Neural cell (in vitro differentiated cells): ENCODE data around the gene LCE3A.

ENCODE experiments used
- EP300 ChIP-seq: fragments of 450-650 bp; conservative IDR thresholded peaks from 2 replicates; pipeline ENCODE4 v1.6.1; 2014; ENCODE audit warnings: antibody characterized with exemption, mild to moderate bottlenecking, moderate library complexity; ENCODE audit not compliant: poor library complexity, severe bottlenecking
- EZH2 ChIP-seq: fragments of 200-600, 300-800 bp; shearing (Covaris generic), sonication (generic); IDR thresholded peaks from 2 replicates; pipeline ENCODE4 v1.6.1; 2014; ENCODE audit warnings: antibody characterized with exemption, low read length, borderline replicate concordance, mild to moderate bottlenecking; ENCODE audit not compliant: insufficient read depth, poor library complexity, severe bottlenecking
- MXI1 ChIP-seq: fragments of 450-650 bp; conservative IDR thresholded peaks from 2 replicates; pipeline ENCODE4 v1.6.1; 2014; ENCODE audit warnings: antibody characterized with exemption, mild to moderate bottlenecking; ENCODE audit not compliant: poor library complexity, severe bottlenecking
- POLR2AphosphoS5 ChIP-seq: IDR thresholded peaks from 2 replicates; pipeline ENCODE4 v1.6.1; 2012
- RAD21 ChIP-seq: fragments of 450-650 bp; conservative IDR thresholded peaks from 2 replicates; pipeline ENCODE4 v1.6.1; 2014; ENCODE audit warnings: antibody characterized with exemption, mild to moderate bottlenecking, moderate library complexity
- SMC3 ChIP-seq: fragments of 450-650 bp; conservative IDR thresholded peaks from 2 replicates; pipeline ENCODE4 v1.6.1; 2014; ENCODE audit warnings: antibody characterized with exemption, mild to moderate bottlenecking, moderate library complexity; ENCODE audit not compliant: poor library complexity
- TAF1 ChIP-seq: IDR thresholded peaks from 2 replicates; pipeline ENCODE4 v1.6.1; 2012; ENCODE audit warnings: low read depth
- TF ChIP-seq, protein P1 (sequence below): fragments of 450-650 bp; IDR thresholded peaks from 2 replicates; pipeline ENCODE4 v1.5.1; 2014; ENCODE audit warnings: antibody characterized with exemption, mild to moderate bottlenecking, moderate library complexity; ENCODE audit not compliant: poor library complexity, severe bottlenecking
- TF ChIP-seq, protein P2 (sequence below): IDR thresholded peaks from 2 replicates; pipeline ENCODE4 v1.6.1; 2012; ENCODE audit warnings: borderline replicate concordance

DNA sequence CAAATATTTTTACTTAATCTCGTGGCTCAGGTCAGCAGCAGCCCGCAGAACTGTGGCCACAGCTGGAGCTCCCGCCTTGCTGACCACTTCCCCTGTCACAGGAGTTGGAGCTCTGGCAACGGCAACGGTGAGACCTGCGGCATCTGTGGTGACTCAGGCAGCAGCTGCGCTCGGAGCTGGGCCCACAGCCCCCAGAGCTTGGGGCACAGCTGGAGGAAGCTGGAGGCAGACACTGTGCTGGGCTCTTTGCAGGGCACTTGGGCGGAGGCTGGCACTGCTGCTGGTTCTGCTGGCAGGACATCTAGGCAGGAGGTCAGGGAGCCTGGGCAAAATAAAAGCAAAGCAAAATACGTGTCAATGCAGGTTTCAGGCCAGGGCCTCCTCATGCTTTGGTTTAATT, at the start of gene LCE3A:
- TF ChIP-seq EP300, result no peak
- TF ChIP-seq, protein P1, sequence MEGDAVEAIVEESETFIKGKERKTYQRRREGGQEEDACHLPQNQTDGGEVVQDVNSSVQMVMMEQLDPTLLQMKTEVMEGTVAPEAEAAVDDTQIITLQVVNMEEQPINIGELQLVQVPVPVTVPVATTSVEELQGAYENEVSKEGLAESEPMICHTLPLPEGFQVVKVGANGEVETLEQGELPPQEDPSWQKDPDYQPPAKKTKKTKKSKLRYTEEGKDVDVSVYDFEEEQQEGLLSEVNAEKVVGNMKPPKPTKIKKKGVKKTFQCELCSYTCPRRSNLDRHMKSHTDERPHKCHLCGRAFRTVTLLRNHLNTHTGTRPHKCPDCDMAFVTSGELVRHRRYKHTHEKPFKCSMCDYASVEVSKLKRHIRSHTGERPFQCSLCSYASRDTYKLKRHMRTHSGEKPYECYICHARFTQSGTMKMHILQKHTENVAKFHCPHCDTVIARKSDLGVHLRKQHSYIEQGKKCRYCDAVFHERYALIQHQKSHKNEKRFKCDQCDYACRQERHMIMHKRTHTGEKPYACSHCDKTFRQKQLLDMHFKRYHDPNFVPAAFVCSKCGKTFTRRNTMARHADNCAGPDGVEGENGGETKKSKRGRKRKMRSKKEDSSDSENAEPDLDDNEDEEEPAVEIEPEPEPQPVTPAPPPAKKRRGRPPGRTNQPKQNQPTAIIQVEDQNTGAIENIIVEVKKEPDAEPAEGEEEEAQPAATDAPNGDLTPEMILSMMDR, result no peak
- no peak for TF ChIP-seq POLR2AphosphoS5
- TF ChIP-seq SMC3, result no peak
- TF ChIP-seq, protein P2, sequence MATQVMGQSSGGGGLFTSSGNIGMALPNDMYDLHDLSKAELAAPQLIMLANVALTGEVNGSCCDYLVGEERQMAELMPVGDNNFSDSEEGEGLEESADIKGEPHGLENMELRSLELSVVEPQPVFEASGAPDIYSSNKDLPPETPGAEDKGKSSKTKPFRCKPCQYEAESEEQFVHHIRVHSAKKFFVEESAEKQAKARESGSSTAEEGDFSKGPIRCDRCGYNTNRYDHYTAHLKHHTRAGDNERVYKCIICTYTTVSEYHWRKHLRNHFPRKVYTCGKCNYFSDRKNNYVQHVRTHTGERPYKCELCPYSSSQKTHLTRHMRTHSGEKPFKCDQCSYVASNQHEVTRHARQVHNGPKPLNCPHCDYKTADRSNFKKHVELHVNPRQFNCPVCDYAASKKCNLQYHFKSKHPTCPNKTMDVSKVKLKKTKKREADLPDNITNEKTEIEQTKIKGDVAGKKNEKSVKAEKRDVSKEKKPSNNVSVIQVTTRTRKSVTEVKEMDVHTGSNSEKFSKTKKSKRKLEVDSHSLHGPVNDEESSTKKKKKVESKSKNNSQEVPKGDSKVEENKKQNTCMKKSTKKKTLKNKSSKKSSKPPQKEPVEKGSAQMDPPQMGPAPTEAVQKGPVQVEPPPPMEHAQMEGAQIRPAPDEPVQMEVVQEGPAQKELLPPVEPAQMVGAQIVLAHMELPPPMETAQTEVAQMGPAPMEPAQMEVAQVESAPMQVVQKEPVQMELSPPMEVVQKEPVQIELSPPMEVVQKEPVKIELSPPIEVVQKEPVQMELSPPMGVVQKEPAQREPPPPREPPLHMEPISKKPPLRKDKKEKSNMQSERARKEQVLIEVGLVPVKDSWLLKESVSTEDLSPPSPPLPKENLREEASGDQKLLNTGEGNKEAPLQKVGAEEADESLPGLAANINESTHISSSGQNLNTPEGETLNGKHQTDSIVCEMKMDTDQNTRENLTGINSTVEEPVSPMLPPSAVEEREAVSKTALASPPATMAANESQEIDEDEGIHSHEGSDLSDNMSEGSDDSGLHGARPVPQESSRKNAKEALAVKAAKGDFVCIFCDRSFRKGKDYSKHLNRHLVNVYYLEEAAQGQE, result no peak
- no peak for TF ChIP-seq EZH2
- TF ChIP-seq TAF1, result no peak
- no peak for TF ChIP-seq RAD21
- no peak for TF ChIP-seq MXI1
